ENCODE results near the gene CLEC7A. TPM values are rescaled to one million over a fixed set of nuclear protein-coding genes. Genes with fewer than 3 reads are reported as not detected.

Gene CLEC7A
- polyA plus RNA-seq, 2 of the 4 experiments (the other 2 are of a cell fraction): not detected

DNA sequence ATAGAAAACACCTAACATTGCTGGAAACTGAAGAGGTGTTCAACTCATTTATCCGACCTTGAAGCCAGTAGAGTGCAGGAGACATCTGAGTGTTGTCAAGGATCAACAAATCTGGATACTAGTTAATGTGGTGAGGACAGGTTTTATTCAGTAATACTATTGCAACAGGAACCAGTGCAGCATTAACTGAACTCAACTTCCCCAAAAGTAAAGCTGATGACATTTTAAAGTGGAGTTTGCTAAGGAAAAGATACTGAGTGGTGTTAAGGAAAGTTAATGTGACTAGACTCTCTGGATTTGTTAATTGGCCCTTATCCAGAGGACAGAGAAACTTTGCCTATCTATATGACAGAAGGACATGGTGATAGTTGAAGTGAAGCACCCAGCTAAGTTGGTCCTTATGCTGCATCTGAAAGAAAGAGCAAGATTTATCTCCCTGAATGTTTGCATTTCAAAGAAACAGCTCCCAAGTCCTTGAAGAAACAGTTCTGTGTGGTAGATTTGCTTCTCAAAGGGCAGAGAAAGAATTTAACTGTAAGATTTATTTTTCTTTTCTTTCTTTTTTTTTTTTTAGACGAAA, 1.2 kb upstream of the CLEC7A start:
- Histone ChIP-seq H3K4me2 (no peak overlapping the region), H3K4me3 (no peak overlapping the region), H3K4me1 (peaks cover 10% of the 10 kb centered on the region; the same call in 2 of the 3 replicates), H3K9me3 (no peaks in the 10 kb centered on the region), H3K27ac (peak overlapping the region in 1 of 2 experiments; percentile 73; a peak in 1 of 6 replicates)
- TF ChIP-seq HDAC2 (IDR thresholded peaks at IDR 0.05) (no peak), CBX8 (IDR thresholded peaks at IDR 0.05) (no peak), ESRRA (IDR thresholded peaks at IDR 0.05; ENCODE audit: borderline replicate concordance, low read length) (no peak)
- TF ChIP-seq, protein P1, sequence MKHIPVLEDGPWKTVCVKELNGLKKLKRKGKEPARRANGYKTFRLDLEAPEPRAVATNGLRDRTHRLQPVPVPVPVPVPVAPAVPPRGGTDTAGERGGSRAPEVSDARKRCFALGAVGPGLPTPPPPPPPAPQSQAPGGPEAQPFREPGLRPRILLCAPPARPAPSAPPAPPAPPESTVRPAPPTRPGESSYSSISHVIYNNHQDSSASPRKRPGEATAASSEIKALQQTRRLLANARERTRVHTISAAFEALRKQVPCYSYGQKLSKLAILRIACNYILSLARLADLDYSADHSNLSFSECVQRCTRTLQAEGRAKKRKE (CRISPR knock-in tag; IDR thresholded peaks at IDR 0.05; ENCODE audit: low read depth): no peak
- TF ChIP-seq, protein P2, sequence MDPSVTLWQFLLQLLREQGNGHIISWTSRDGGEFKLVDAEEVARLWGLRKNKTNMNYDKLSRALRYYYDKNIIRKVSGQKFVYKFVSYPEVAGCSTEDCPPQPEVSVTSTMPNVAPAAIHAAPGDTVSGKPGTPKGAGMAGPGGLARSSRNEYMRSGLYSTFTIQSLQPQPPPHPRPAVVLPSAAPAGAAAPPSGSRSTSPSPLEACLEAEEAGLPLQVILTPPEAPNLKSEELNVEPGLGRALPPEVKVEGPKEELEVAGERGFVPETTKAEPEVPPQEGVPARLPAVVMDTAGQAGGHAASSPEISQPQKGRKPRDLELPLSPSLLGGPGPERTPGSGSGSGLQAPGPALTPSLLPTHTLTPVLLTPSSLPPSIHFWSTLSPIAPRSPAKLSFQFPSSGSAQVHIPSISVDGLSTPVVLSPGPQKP (IDR thresholded peaks at IDR 0.05; ENCODE audit: low read depth, low read length): no peak
- WGBS (ENCODE audit: missing lambda C conversion rate): 64% methylated on average over 2 of the region's 2 CpGs
- FAIRE-seq: no peak
- no peak for ATAC-seq
- CTCF ChIA-PET: interaction anchor here (1.7 kb wide), 1 partner anchor 9 kb away, joined by 7 read pairs; no protein-coding TSS in a partner anchor
- POLR2A ChIA-PET: no interaction called here
- DNase-seq (ENCODE audit: low read depth in 1 of 2, low spot score in 1 of 2): no peak

DNA sequence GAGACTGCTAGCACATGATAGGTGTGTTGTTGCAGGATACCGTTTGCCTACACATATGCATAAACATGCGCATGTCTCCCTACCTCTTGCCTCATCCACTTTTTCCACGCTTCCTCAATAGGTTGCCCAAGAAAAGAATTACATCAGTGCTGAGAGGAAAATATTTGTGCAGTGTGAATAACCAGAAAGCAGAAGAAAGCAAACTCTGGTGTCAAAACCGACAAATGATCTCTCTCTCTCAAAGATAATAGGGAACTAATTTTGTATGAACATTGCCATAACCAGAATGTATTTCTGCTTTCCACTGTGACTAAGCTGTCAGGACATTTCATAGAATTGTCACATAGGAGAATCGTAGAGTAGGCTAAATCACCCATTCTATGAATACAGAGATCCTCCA, 1.3 kb downstream of the CLEC7A start:
- no peak for FAIRE-seq
- Histone ChIP-seq H3K4me1 (peaks cover 10% of the 10 kb centered on the region; the same call in 2 of the 3 replicates), H3K4me3 (no peak overlapping the region), H3K9me3 (no peaks in the 10 kb centered on the region), H3K27ac (no peak overlapping the region), H3K4me2 (no peak overlapping the region)
- TF ChIP-seq CBX2 (IDR thresholded peaks at IDR 0.05; ENCODE audit: borderline replicate concordance, low read depth) (no peak), ZC3H11A (IDR thresholded peaks at IDR 0.05) (no peak), HOXB13 (CRISPR knock-in tag; IDR thresholded peaks at IDR 0.05; ENCODE audit: low read depth) (no peak), MAFK (IDR thresholded peaks at IDR 0.05; ENCODE audit: partially characterized antibody) (no peak), HOXB5 (CRISPR knock-in tag; IDR thresholded peaks at IDR 0.05) (no peak), FOSB (CRISPR knock-in tag; IDR thresholded peaks at IDR 0.05) (no peak), TFCP2L1 (CRISPR knock-in tag; IDR thresholded peaks at IDR 0.05) (no peak), NR3C1 (IDR thresholded peaks at IDR 0.05) (no peak), ESRRA (IDR thresholded peaks at IDR 0.05; ENCODE audit: borderline replicate concordance, low read length) (no peak), FOXS1 (CRISPR knock-in tag; IDR thresholded peaks at IDR 0.05) (no peak), RNF2 (IDR thresholded peaks at IDR 0.05; ENCODE audit: borderline replicate concordance, low read depth) (no peak), RCOR1 (IDR thresholded peaks at IDR 0.05; ENCODE audit: low read depth, low read length) (no peak), NFE2L2 (conservative IDR thresholded peaks at IDR 0.05; ENCODE audit: low read length) (no peak), HDAC2 (IDR thresholded peaks at IDR 0.05) (no peak), POLR2AphosphoS2 (conservative IDR thresholded peaks at IDR 0.05; ENCODE audit: low read length) (no peak), MYC (IDR thresholded peaks at IDR 0.05; ENCODE audit: borderline replicate concordance, low read length) (no peak)
- TF ChIP-seq, protein P3, sequence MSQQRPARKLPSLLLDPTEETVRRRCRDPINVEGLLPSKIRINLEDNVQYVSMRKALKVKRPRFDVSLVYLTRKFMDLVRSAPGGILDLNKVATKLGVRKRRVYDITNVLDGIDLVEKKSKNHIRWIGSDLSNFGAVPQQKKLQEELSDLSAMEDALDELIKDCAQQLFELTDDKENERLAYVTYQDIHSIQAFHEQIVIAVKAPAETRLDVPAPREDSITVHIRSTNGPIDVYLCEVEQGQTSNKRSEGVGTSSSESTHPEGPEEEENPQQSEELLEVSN (IDR thresholded peaks at IDR 0.05; ENCODE audit: borderline replicate concordance, low read depth): no peak
- TF ChIP-seq, protein P4, sequence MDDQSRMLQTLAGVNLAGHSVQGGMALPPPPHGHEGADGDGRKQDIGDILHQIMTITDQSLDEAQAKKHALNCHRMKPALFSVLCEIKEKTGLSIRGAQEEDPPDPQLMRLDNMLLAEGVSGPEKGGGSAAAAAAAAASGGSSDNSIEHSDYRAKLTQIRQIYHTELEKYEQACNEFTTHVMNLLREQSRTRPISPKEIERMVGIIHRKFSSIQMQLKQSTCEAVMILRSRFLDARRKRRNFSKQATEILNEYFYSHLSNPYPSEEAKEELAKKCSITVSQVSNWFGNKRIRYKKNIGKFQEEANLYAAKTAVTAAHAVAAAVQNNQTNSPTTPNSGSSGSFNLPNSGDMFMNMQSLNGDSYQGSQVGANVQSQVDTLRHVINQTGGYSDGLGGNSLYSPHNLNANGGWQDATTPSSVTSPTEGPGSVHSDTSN (IDR thresholded peaks at IDR 0.05): no peak
- TF ChIP-seq, protein P5, sequence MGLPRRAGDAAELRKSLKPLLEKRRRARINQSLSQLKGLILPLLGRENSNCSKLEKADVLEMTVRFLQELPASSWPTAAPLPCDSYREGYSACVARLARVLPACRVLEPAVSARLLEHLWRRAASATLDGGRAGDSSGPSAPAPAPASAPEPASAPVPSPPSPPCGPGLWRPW (IDR thresholded peaks at IDR 0.05): no peak
- ChIA-PET CTCF (interaction anchor here (1.3 to 1.4 kb wide), 2 partner anchors 31 to 119 kb away, joined by 3 read pairs; no protein-coding TSS in a partner anchor), POLR2A (no interaction called here)
- no peak for ATAC-seq
- 63% methylated on average over 5 of the region's 5 CpGs for WGBS (ENCODE audit: missing lambda C conversion rate)
- no peak for DNase-seq (ENCODE audit: low read depth in 1 of 2, low spot score in 1 of 2)
